ENCODE results near the gene LRRC2.

DNA sequence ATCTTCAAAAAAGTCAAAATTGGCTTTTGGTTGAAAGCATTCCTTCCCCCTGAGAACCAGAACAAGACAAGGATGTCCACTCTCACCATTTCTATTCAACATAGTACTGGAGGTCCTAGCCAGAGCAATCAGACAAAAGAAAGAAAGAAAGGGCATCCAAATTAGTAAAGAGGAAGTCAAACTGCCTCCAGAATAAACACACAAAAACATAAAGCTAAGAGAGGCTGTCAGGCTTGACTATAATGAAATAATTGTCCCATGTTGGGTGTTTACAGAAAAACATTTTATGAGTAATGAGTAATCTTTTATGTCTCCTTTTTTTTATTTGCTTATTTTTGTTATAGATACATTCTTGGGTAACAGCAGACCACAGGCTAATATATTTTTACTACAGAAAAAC, 27.9 kb upstream of the LRRC2 start:
- TF ChIP-seq, protein P1, sequence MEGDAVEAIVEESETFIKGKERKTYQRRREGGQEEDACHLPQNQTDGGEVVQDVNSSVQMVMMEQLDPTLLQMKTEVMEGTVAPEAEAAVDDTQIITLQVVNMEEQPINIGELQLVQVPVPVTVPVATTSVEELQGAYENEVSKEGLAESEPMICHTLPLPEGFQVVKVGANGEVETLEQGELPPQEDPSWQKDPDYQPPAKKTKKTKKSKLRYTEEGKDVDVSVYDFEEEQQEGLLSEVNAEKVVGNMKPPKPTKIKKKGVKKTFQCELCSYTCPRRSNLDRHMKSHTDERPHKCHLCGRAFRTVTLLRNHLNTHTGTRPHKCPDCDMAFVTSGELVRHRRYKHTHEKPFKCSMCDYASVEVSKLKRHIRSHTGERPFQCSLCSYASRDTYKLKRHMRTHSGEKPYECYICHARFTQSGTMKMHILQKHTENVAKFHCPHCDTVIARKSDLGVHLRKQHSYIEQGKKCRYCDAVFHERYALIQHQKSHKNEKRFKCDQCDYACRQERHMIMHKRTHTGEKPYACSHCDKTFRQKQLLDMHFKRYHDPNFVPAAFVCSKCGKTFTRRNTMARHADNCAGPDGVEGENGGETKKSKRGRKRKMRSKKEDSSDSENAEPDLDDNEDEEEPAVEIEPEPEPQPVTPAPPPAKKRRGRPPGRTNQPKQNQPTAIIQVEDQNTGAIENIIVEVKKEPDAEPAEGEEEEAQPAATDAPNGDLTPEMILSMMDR (IDR thresholded peaks at IDR 0.05; ENCODE audit: poor library complexity) = no peak
- no peak for TF ChIP-seq EZH2 (IDR thresholded peaks at IDR 0.05; ENCODE audit: borderline replicate concordance)
- no peak for TF ChIP-seq EZH2phosphoT487 (IDR thresholded peaks at IDR 0.05; ENCODE audit: low read depth, severe bottlenecking, unreplicated experiment)
